HG03469 (cell line): Measurements from ENCODE around the gene SOX4.
"Not testable (repeated sequence)": the region's sequence is repeated elsewhere in the genome, so short reads cannot be mapped to it uniquely, and the experiment has no call there.

Experiments used
- ATAC-seq: cut with Tn5 transposase; IDR thresholded peaks from one replicate; pipeline ENCODE4 v1.9.1; 2021; ENCODE audit warnings: mild to moderate bottlenecking, moderate library complexity, moderate number of reproducible peaks; ENCODE audit not compliant: unreplicated experiment

Gene SOX4

DNA sequence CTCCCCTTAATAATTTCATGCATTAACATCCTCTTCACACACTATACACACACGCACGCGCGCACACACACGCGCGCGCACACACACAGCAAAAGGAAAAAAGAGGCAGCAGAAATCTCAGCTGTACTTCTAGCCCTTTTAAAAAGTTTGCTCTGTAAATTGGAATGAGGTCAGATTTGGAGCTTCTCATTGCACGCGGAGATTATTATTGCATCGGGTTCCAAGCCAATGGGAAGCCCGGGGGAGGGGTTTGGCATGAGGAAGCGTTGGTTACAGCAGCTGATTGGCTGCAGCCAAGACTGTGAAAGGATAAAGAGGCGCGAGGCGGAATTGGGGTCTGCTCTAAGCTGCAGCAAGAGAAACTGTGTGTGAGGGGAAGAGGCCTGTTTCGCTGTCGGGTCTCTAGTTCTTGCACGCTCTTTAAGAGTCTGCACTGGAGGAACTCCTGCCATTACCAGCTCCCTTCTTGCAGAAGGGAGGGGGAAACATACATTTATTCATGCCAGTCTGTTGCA is at the start of gene SOX4:
TSS of gene SOX4 (plus strand) at position 340 of the 515 bp plus-strand sequence. CDS start 784 bp downstream, outside the sequence.
- ATAC-seq, result peak; percentile 65

DNA sequence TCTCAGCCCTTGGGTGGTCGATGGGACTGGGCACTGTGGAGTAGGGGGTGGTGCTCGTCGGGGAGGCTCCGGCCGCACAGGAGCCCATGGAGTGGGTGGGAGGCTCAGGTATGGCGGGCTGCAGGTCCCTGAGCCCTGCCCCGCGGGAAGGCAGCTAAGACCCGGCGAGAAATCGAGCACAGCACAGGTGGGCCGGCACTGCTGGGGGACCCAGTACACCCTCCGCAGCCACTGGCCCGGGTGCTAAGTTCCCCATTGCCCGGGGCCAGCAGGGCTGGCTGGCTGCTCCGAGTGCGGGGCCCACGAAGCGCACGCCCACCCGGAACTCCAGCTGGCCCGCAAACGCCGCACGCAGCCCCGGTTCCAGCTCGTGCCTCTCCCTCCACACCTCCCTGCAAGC is 41.3 kb upstream of the SOX4 start:
- not testable (repeated sequence) for ATAC-seq

DNA sequence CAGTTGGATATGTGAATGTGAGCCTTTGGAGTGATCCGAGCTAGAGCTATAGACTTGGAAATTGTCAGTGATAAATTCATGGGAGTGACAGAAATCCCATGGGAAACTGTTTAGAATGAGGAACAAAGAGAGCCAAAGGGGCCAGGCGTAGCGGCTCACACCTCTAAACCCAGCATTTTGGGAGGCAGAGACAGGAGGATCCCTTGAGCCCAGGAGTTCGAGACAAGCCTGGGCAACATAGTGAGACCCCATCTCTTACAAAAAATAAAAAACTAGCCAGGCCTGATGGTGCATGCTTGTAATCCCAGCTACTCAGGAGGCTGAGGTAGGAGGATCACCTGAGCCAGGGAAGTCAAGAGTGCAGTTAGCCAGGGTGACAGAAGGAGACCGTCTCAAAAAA is 39.3 kb upstream of the SOX4 start:
- no peak for ATAC-seq

DNA sequence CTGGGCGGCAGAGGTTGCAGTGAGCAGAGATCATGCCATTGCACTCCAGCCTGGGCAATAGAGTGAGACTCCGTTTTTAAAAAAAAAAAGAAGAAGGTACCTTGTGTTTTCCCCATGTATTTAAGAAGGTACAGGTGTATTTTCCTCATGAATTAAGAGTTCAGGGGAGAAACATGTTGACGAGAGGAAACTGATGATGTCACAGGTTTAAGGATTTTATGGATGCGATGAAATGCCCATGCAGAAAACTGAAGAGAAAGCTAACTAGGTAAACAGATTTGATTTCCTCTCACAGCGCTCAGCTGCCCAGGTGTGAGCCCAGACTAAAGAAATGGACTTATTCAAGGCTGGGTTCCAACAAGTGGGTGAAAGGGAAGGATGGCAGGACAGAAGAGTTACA is 38.4 kb upstream of the SOX4 start:
- ATAC-seq, result no peak

DNA sequence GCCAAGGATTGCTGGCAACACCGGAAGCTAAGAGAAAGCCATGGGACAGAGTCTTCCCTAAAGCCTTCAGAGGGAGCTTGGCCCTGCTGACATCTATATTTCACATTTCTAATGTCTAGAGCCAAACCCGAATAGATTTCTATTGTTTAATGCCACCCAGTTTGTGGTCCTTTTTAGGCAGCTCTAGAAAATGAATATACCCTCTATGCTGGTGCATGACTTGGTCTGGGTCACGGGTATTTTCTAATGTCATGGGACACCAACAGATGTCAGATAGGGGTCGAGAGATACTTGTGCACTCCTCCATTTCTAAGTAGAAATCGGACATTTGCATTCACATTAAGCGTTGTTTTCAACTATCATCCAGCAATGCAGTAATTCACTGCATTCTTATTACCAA is 37.0 kb upstream of the SOX4 start:
- no peak for ATAC-seq

DNA sequence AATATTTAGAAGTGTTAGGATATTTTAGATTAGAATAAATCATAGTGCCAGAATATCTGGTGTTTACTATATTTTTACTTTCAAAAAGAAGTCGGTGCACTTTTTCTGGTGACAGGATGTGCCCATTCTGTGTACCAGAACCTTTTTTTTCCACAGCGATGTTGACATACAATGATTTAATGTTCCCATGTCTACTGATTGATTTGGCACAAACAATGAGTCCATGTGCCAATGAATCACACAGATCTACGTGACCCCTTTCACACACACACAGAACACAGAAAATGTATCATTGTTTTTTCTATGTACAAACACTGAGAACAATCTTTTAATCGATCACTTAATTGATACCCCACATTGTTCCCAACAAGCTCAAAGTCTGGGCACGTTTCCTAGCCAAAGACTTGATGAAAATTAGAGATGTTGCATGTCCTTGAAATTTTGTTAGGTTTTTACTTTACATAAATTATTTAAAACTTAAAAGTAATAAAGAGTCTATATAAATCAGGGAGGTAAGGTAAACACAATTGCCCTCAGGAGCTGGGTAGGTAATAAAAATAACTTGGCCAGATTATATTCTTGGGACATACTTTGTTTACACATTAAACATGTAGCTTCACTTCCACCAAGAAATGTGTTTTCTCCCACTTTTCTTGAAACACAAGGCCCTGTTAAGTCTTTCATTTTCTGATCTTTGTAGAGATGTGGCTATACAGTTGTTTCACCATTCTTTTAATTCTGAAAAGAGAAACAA is 36.4 kb upstream of the SOX4 start:
- ATAC-seq, result no peak

DNA sequence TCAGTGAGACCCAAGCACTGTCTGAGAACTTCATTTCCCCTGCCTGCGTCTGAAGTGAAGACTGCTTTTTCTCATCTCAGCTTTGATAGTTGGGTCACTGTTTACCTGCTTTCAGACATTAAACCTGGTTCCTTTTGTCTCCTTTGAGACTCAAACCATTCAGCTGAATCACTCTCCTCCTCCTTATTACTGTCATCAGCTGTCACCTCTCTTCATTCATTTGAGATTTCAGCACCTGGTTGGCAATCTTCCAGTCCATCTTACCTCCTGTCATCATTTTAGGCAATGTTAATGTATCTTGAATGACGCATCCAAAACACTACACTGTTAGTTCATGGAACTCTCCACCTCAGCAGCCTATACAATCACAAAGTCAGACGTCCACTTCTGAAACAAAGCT is 34.3 kb upstream of the SOX4 start:
- no peak for ATAC-seq

DNA sequence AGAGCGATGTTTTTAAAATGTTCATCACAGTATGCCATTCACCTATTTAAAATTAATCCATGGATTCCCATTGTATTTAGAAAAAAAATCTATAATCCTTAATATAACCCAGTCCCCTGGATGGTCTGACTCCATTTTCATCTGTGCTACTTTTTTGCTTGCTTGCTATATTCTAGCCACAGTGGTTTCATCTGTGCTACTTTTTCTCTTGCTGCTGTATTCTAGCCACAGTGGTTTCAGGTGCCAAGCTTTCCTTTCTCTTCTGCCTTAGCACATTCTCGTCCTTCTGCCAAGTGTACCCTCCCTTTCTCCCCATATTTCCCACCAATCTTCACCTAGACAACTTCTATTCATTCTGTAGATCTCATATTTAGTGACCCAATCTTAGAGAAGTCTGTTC is 33.3 kb upstream of the SOX4 start:
- no peak for ATAC-seq

DNA sequence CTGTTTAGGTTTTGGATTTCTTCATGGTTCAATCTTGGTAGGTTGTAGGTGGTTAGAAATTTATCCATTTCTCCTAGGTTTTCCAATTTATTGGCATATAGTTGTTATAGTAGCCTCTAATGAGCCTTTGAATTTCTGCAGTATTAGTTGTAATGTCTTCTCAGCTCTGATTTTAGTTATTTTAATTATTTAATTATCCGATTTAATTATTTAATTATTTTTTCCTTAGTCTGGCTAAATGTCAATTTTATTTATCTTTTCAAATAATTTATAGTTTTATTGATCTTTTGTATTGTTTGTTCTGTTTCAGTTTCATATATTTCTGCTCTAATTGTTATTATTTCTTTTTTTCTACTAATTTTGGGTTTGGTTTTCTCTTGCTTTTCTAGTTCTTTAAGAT is 28.1 kb upstream of the SOX4 start:
- no peak for ATAC-seq

DNA sequence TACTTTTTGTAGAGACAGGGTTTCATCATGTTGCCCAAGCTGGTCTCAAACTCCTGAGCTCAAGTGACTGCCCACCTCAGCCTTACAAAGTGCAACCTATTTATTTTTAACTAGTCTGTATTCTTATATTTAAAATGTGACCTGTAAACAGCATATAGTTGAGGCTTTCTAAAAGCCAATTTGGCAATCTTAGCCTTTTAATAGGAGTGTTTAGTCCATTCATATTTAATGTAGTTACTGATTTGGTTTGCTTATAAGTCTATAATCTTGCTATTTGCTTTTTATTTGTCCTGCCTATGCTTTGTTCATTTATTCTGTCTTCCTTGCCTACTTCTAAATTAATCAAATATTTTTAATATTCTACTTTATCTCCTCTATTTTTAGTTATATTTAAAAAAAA is 15.0 kb upstream of the SOX4 start:
- no peak for ATAC-seq

DNA sequence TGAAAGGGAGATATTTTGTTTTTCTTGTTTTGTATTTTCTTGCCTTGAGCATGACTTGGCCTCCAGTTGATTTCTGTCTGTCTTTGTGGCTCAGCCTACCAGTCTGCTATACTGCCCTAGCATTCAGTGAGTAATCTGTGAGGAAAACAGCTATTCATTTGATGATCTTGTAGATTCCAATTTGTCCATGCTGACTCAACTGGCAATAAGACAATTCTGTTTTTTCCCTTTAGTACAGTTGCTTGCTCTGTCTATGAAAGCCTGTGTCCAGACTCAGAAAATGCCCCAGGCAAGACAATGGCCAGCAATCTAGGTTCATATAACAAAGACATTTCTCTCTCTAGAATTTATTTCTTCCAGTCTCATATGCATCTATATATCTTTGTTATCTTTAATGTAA is 10.9 kb upstream of the SOX4 start:
- no peak for ATAC-seq

DNA sequence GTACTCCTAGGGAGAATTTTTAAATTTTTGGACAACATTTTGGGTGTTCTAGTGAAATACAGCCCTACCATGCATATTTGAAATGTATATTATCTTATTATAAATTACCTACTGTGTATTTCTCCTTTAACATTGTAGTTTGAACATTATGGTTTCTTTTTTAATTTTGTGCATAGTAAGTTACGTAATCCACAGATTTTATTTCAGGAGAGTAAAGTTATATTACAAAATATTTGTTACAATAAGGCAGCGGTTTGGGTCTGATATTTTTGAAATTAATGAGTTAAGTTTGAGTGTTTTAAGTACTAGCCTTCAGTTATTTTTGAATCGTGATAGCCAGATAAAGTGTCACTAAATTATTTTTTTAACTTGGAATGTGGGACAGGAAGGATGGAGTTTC is 7.3 kb upstream of the SOX4 start:
- no peak for ATAC-seq

DNA sequence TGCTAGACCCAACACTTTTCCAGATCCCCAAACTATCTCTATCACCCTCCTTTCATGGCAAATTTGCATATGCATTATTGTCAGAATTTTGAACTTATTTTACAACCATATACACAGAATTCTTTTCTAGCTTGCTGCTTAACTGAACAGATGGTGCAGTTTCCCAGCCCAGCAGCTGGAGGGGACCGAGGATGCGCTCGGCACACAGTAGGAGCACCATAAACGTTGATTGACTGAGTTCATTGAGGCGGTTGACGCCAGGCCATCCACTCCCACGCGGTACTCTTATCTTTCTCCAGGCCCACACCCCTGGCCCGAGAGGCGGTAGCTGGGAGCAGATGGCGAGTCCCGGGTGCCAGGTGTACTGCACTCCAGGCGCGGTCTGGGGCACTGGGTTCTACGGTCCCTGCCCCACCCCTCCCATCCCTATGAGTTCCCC is 6.8 kb upstream of the SOX4 start:
- no peak for ATAC-seq

DNA sequence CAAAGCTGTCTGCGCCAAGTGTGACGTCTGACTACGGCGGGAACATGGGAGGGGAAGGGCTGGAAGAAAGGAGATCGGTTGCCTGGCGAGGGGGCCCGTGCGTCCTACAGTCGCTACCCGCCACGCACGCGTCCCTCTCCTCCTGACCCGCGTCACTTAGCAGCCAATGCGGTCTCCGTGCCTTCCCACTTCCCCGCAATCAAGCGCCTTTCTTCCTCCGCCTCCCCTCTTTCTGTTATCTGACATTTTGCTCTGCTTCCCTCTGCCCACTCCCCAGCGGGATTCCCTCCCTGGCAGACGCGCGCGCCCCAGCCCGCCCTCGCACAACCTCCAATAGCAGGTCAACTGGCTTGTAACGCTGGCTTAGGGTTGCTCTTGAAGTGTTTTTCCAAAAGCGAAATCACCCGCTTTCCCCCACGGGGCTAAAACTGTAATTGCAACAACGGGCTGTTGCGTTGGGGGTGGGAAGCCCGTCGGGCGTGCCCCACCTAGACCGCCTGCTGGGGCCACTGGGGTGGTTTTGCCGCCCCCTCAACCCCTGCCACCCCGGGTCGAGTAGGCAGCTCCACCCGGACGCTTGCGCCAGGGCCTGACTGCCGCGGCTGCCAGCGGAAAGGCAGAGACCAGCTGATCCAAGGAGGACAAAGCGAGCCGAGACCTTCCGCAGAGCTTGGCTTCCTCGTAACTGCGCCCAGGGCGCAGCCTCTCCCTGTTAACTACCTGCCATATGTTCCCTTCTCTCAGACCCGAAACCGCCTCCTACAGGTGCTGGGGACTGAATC is 6.2 kb upstream of the SOX4 start:
- peak; percentile 21 for ATAC-seq

DNA sequence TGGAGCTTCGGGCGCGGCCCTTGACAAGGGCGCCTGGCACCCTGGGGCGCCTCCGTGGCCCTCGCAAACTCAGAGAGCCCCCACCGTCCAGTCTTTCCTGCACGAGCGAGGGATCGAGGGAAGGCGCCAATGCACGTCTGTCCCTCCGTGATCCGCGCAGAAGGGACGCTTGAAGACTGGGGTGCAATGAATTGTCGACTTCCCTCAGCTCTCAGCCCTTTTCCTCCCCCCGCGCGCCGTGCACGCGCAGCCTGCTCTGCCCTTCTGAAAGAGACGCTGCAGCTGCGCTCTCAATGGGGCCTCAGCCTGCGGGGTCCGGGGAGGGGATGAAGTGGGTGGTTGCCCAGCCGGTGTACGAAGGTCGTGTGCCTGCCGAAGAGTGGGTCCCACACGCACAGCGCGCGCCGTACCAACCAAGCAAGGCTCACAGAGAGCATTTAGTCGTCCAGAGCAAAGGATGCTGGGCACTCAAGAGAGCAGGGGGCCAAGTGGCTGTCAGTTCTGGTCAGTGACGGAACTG is 5.5 kb upstream of the SOX4 start:
- ATAC-seq, result peak; percentile 20

DNA sequence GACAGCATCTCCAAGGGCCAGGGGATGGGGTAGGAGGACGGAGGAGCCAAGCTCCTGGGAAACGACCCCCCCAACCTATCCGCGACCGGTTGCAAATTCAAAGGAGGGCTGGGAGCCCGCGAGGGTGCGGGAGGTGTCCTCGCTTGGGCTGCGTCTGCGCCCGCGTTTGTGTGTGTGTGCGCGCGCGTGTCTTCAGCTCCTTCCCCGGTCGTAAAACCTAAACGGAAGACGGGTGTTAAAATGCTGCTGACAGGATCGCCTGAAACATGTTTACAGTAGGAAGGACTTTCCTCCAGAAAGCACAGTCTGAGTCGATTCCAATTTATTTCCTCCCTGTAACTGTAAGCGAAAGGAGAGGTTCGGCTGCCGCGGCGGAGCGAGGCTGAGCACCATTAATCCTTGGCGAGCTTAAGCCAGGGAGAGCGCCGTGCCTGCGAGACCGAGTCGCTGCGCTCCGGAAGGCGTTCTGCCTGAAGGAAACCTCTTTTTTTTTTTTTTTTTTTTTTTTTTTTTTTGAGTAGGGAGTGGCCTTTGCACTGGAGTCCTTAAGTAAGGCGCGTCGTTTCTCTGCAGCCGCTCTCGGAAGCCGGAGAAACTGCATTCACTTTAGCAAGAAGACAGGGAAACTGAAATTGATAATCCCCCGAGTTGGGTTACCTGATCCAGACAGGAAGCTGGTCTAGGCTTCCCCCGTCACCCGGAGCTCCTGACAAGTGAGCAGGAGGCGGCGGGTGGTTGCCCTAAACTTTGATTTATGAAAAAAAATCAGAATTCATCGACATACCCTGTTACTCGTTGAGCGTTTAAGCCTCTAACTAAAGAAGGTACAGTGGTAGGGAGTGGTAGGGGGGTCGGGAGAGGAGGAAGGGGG is 4.8 kb upstream of the SOX4 start:
- ATAC-seq, result no peak

DNA sequence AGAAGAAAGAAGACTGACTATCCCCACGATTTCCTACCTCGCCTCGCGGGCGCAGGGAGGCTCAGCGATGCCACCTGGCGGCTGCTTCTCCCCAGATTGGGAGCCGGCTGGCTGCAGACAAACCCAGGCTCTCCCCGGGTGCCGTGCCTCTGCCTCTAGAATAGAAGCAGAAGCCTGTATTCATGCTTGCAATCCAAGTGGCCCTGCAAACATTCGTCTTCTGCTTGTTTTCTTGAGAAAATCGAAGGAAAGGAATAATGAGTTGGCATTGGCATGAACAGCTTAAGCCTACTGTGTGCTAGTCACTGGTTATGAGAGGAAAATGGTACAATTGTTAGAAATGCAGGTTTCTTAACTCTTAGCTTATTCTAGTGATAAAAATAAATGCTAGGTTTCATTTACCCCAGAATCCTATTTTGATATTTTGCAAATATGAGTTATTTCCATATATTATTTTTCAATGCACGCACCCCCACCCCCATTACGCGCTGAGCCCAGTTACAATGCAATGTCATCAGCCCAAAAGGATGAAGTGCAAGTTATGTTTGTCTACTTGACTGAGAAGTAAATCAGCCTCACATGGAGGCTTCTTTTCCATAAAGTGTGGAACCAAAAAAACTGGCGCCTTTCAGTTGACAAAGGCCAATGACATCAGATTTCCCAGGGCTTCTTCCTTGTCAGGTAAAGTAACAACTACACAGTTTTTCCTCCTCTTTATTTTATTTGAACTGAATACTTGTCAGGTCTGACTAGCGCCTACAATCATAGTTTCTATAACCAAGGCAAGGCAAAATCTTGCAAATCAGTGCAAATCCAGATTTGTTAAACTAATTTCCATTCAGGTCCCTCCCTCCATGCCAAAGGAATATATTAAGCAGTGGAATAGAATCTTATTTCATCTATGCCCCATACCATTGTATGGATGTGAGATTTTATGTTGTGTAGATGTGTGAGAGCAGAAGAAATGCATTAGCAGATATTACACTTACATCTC is 3.9 kb upstream of the SOX4 start:
- no peak for ATAC-seq

DNA sequence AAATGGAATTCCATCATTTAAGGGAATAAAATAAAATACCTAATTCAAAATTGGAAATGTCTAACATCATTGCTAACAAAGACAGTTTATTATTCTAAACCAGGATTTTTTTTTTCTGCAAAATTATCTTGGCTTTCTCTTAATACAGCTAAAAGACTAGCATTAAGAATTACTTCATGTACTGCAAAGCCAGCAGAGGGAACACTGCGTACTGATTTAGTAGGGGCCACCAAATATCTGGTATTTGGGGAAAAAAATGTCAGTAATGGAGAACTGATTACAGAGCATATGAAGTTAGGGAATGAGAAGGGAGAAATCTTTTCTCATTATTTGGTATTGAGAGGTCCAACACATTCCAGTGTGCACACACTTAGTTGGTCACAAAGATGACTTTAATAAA is 3.2 kb upstream of the SOX4 start:
- ATAC-seq, result no peak

DNA sequence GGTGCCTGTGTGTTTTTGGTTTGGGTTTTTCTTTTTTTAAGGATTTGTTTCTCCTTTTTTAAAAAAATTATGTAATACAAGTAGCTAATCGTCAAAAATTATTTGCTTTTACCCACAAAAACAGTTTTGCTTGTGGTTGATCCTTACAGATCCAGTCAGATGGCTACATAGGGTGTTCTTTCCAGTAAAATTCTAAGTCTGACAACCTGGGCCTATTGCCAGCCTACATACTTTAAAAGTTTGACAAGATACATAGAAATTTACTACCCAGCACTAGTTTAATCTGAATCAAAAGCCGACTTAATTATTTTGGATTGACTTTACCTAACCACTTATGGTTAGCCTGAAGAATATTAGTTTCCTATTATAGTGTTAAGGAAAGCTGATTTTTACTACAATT is 2.1 kb upstream of the SOX4 start:
- ATAC-seq, result no peak

DNA sequence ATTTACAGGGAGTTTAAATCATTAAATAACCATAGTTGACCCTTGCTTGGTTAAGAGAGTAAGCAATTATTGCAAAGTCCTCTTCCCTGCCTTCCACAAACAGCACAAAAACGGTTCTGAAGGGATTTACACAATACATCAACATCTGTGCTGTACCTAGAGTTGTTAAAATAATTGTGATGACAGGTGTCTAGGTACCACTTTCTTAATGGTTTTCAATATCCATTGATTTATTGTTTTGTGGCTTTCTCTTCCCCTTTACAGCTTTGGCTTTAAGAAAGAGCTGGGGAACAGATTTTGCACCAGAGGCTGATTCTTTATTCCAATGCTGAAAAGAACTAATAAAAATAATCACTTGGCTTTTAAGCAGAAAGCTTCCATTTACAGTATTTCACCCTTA is 598 bp upstream of the SOX4 start:
- ATAC-seq, result no peak
